OCI-LY7 (cell line): ENCODE results near the gene C11orf52.

Experiments
- CTCF ChIP-seq: fragments of 200-600 bp; sonication (generic); conservative IDR thresholded peaks from 2 replicates; pipeline ENCODE4 v1.5.1; 2014; ENCODE audit warnings: mild to moderate bottlenecking, antibody characterized with exemption, low read length, moderate library complexity, mixed read lengths
- EZH2phosphoT487 ChIP-seq: fragments of 200-600 bp; sonication (generic); IDR thresholded peaks from 2 replicates; pipeline ENCODE4 v1.6.1; 2018; ENCODE audit warnings: low read depth, borderline replicate concordance, mild to moderate bottlenecking, mixed run types, antibody characterized with exemption, low read length, moderate library complexity, mixed read lengths

- TF ChIP-seq CTCF (no peak), EZH2phosphoT487 (no peak)
Measured at GRCh38 chr11:111912535-111912934, 6.2 kb upstream of the C11orf52 start, which contains the start of gene HSPB2.
